ENCODE data around the gene ZNF672. TPM values are rescaled to one million over a fixed set of nuclear protein-coding genes. Genes with fewer than 3 reads are reported as not detected.

ZNF672 gene
- total and polyA plus RNA-seq, 2 of the 13 experiments (the other 11 are each of a cell fraction or from before 2014, with no cell fraction given) = 17.2 to 22.9 TPM

DNA sequence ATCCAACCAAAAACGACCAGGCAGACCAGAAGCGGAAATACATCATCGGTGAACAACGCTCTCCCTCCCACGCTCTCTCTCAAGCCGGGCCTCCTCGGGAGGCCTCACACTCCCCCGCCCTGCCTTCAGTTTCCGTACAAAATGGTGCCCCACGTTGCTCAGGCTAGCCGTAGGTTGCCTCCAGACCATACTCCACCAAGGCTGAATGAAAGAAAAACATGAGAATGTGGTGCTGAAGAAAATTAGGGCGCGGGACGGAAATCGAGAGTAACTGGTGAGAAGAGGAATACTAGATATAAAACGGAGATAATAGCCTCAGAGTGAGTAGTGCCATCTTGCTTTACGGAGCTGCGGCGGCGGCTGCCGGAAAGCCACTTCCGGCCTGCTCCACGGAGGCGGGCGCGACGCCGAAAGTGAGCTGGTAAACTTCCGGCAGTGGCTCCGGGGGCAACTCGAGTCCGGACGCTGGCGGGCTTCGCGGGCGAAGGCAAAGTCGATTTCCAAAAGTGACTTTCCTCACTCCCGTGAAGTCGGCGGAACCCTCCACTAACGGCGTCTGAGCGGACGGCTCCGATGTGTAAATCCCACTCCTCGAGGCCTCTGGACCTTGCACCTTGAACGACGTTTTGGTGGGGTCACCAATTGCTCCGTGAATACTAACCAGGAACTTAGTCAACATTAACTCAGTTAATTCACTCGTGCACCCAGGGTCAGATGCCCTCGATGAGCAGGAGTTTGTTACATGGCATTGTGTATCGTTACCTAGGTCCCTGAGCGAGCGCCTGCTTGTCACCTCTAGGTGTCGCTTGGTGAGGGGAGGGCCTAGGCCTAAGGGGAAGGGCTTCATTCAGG lies 11.9 kb upstream of the ZNF672 start, which contains the start of gene SH3BP5L (continued):
- TF ChIP-seq, protein P1, sequence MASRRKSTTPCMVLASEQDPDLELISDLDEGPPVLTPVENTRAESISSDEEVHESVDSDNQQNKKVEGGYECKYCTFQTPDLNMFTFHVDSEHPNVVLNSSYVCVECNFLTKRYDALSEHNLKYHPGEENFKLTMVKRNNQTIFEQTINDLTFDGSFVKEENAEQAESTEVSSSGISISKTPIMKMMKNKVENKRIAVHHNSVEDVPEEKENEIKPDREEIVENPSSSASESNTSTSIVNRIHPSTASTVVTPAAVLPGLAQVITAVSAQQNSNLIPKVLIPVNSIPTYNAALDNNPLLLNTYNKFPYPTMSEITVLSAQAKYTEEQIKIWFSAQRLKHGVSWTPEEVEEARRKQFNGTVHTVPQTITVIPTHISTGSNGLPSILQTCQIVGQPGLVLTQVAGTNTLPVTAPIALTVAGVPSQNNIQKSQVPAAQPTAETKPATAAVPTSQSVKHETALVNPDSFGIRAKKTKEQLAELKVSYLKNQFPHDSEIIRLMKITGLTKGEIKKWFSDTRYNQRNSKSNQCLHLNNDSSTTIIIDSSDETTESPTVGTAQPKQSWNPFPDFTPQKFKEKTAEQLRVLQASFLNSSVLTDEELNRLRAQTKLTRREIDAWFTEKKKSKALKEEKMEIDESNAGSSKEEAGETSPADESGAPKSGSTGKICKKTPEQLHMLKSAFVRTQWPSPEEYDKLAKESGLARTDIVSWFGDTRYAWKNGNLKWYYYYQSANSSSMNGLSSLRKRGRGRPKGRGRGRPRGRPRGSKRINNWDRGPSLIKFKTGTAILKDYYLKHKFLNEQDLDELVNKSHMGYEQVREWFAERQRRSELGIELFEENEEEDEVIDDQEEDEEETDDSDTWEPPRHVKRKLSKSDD (CRISPR knock-in tag; IDR thresholded peaks at IDR 0.05; ENCODE audit: low read depth) = no peak
- 0 out of 2 replicates have a peak, but pooled peaks have one; percentile 17 for TF ChIP-seq ONECUT2 (CRISPR knock-in tag; IDR thresholded peaks at IDR 0.05)
- TF ChIP-seq HMG20B (CRISPR knock-in tag; conservative IDR thresholded peaks at IDR 0.05) = no peak
- TF ChIP-seq, protein P2, sequence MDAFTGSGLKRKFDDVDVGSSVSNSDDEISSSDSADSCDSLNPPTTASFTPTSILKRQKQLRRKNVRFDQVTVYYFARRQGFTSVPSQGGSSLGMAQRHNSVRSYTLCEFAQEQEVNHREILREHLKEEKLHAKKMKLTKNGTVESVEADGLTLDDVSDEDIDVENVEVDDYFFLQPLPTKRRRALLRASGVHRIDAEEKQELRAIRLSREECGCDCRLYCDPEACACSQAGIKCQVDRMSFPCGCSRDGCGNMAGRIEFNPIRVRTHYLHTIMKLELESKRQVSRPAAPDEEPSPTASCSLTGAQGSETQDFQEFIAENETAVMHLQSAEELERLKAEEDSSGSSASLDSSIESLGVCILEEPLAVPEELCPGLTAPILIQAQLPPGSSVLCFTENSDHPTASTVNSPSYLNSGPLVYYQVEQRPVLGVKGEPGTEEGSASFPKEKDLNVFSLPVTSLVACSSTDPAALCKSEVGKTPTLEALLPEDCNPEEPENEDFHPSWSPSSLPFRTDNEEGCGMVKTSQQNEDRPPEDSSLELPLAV (CRISPR knock-in tag; conservative IDR thresholded peaks at IDR 0.05; ENCODE audit: low read depth) = no peak
- TF ChIP-seq JARID2 (CRISPR knock-in tag; IDR thresholded peaks at IDR 0.05; ENCODE audit: insufficient replicate concordance) = peak; percentile 7
- peak; percentile 63; the same call in 1 of the 2 replicates for TF ChIP-seq ZSCAN9 (CRISPR knock-in tag; IDR thresholded peaks at IDR 0.05; ENCODE audit: borderline replicate concordance)
- TF ChIP-seq ISX (CRISPR knock-in tag; conservative IDR thresholded peaks at IDR 0.05) = no peak
- peak; percentile 94 for TF ChIP-seq ZFX (CRISPR knock-in tag; IDR thresholded peaks at IDR 0.05; ENCODE audit: low read depth)
- no peak for TF ChIP-seq SNAI1 (CRISPR knock-in tag; IDR thresholded peaks at IDR 0.05; ENCODE audit: borderline replicate concordance)
- peak; percentile 92 for TF ChIP-seq NRL (CRISPR knock-in tag; IDR thresholded peaks at IDR 0.05; ENCODE audit: borderline replicate concordance)
- TF ChIP-seq NCOR1 (IDR thresholded peaks at IDR 0.05; ENCODE audit: borderline replicate concordance, low read length) = peak; percentile 82
- peak; percentile 62; the same call in 1 of the 2 replicates for TF ChIP-seq MAF1 (CRISPR knock-in tag; IDR thresholded peaks at IDR 0.05; ENCODE audit: borderline replicate concordance)
- TF ChIP-seq HNRNPL (IDR thresholded peaks at IDR 0.05; ENCODE audit: low read depth, low read length) = no peak
- TF ChIP-seq MEF2D (CRISPR knock-in tag; IDR thresholded peaks at IDR 0.05) = 0 out of 2 replicates have a peak, but pooled peaks have one; percentile 0
- TF ChIP-seq FOXC1 (CRISPR knock-in tag; IDR thresholded peaks at IDR 0.05; ENCODE audit: borderline replicate concordance) = peak; percentile 54; the same call in 1 of the 2 replicates
- TF ChIP-seq, protein P3, sequence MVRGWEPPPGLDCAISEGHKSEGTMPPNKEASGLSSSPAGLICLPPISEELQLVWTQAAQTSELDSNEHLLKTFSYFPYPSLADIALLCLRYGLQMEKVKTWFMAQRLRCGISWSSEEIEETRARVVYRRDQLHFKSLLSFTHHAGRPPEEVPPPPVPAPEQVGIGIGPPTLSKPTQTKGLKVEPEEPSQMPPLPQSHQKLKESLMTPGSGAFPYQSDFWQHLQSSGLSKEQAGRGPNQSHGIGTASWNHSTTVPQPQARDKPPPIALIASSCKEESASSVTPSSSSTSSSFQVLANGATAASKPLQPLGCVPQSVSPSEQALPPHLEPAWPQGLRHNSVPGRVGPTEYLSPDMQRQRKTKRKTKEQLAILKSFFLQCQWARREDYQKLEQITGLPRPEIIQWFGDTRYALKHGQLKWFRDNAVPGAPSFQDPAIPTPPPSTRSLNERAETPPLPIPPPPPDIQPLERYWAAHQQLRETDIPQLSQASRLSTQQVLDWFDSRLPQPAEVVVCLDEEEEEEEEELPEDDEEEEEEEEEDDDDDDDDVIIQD (CRISPR knock-in tag; IDR thresholded peaks at IDR 0.05; ENCODE audit: low read depth) = no peak
- TF ChIP-seq, protein P4, sequence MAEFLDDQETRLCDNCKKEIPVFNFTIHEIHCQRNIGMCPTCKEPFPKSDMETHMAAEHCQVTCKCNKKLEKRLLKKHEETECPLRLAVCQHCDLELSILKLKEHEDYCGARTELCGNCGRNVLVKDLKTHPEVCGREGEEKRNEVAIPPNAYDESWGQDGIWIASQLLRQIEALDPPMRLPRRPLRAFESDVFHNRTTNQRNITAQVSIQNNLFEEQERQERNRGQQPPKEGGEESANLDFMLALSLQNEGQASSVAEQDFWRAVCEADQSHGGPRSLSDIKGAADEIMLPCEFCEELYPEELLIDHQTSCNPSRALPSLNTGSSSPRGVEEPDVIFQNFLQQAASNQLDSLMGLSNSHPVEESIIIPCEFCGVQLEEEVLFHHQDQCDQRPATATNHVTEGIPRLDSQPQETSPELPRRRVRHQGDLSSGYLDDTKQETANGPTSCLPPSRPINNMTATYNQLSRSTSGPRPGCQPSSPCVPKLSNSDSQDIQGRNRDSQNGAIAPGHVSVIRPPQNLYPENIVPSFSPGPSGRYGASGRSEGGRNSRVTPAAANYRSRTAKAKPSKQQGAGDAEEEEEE (CRISPR knock-in tag; IDR thresholded peaks at IDR 0.05; ENCODE audit: borderline replicate concordance) = no peak
- TF ChIP-seq, protein P5, sequence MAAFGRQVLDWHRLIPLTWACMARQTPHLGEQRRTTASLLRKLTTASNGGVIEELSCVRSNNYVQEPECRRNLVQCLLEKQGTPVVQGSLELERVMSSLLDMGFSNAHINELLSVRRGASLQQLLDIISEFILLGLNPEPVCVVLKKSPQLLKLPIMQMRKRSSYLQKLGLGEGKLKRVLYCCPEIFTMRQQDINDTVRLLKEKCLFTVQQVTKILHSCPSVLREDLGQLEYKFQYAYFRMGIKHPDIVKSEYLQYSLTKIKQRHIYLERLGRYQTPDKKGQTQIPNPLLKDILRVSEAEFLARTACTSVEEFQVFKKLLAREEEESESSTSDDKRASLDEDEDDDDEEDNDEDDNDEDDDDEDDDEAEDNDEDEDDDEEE (CRISPR knock-in tag; IDR thresholded peaks at IDR 0.05) = peak; percentile 77; the same call in 1 of the 2 replicates

Data from HepG2 (cell line).